Measurements from ENCODE around the gene GYG2.
A peak's percentile ranks its signal among the peaks of the same experiment; 100 is the strongest.
"Not testable (repeated sequence)": the region's sequence is repeated elsewhere in the genome, so short reads cannot be mapped to it uniquely, and the experiment has no call there.

The GYG2 gene

GRCh38 chrX:2828344-2828958, at the start of gene GYG2:
TSS of gene GYG2 (plus strand) at chrX:2828930. CDS start at chrX:2830189, 1,259 bp downstream.
- DNase-seq (ENCODE audit: low read depth in 2 of 2), result peak; percentile 14 to 38
- peak within 1 kb of the TSS; percentile 36 to 42 for H3K4me3 ChIP-seq (replicated peaks in 1 of 2; ENCODE audit: low read depth in 2 of 2, low read length in 2 of 2)
- no peak for TF ChIP-seq CTCF (IDR thresholded peaks at IDR 0.05; ENCODE audit: low read depth, low read length)

- H3K4me3 ChIP-seq (replicated peaks in 1 of 2; ENCODE audit: low read depth in 2 of 2, low read length in 2 of 2); DNase-seq (ENCODE audit: low read depth in 2 of 2): not testable (repeated sequence)
Measured at GRCh38 chrX:2780472-2781225, 48.1 kb upstream of the GYG2 start.

- no peak overlapping the region for H3K4me3 ChIP-seq (replicated peaks in 1 of 2; ENCODE audit: low read depth in 2 of 2, low read length in 2 of 2)
- DNase-seq (ENCODE audit: low read depth in 2 of 2), result no peak
Measured at GRCh38 chrX:2781226-2781571, 47.5 kb upstream of the GYG2 start.

GRCh38 chrX:2781698-2782097, 47.0 kb upstream of the GYG2 start:
- no peak for TF ChIP-seq CTCF (IDR thresholded peaks at IDR 0.05; ENCODE audit: low read depth, low read length)
- DNase-seq (ENCODE audit: low read depth in 2 of 2), result no peak
- H3K4me3 ChIP-seq (replicated peaks in 1 of 2; ENCODE audit: low read depth in 2 of 2, low read length in 2 of 2), result no peak overlapping the region

More at GRCh38 chrX:2781226-2781571, 47.5 kb upstream of the GYG2 start:
- no peak for TF ChIP-seq CTCF (IDR thresholded peaks at IDR 0.05; ENCODE audit: low read depth, low read length)

- H3K4me3 ChIP-seq (replicated peaks in 1 of 2; ENCODE audit: low read depth in 2 of 2, low read length in 2 of 2), result no peak overlapping the region
- TF ChIP-seq CTCF (IDR thresholded peaks at IDR 0.05; ENCODE audit: low read depth, low read length), result no peak
- no peak for DNase-seq (ENCODE audit: low read depth in 2 of 2)
Measured at GRCh38 chrX:2782171-2782570, 46.6 kb upstream of the GYG2 start.

GRCh38 chrX:2782778-2783177, 46.0 kb upstream of the GYG2 start:
- H3K4me3 ChIP-seq (replicated peaks in 1 of 2; ENCODE audit: low read depth in 2 of 2, low read length in 2 of 2), result no peak overlapping the region
- no peak for DNase-seq (ENCODE audit: low read depth in 2 of 2)
- no peak for TF ChIP-seq CTCF (IDR thresholded peaks at IDR 0.05; ENCODE audit: low read depth, low read length)

GRCh38 chrX:2784026-2784425, 44.7 kb upstream of the GYG2 start:
- DNase-seq (ENCODE audit: low read depth in 2 of 2), result peak; percentile 26 to 39
- H3K4me3 ChIP-seq (replicated peaks in 1 of 2; ENCODE audit: low read depth in 2 of 2, low read length in 2 of 2), result no peak overlapping the region
- TF ChIP-seq CTCF (IDR thresholded peaks at IDR 0.05; ENCODE audit: low read depth, low read length), result no peak
